Esophagus muscularis mucosa (tissue), 3 donors: ENCODE data around the gene ANTKMT.

Experiments
- POLR2A ChIP-seq: fragments of 450-650 bp; IDR thresholded peaks from one replicate; pipeline ENCODE4 v1.6.1; 2017; ENCODE audit warnings: antibody characterized with exemption, moderate library complexity, mild to moderate bottlenecking, low read depth
- POLR2AphosphoS5 ChIP-seq, 2 donors: sonication (generic); formaldehyde crosslinking; IDR thresholded peaks; one replicate each; pipeline ENCODE4 v1.6.1; 2017; ENCODE audit warnings: antibody characterized with exemption in 2 of 2
- TF ChIP-seq, protein P1 (sequence below), 3 experiments: fragments of 200-600 bp in 2 of 3; fragments of 450-650 bp in 1 of 3; sonication (generic) in 2 of 3; IDR thresholded peaks; one replicate each; pipeline ENCODE4 v1.5.1; 2017 to 2019; ENCODE audit warnings: antibody characterized with exemption in 3 of 3, mild to moderate bottlenecking in 2 of 3, moderate library complexity in 1 of 3

- TF ChIP-seq, protein P1, sequence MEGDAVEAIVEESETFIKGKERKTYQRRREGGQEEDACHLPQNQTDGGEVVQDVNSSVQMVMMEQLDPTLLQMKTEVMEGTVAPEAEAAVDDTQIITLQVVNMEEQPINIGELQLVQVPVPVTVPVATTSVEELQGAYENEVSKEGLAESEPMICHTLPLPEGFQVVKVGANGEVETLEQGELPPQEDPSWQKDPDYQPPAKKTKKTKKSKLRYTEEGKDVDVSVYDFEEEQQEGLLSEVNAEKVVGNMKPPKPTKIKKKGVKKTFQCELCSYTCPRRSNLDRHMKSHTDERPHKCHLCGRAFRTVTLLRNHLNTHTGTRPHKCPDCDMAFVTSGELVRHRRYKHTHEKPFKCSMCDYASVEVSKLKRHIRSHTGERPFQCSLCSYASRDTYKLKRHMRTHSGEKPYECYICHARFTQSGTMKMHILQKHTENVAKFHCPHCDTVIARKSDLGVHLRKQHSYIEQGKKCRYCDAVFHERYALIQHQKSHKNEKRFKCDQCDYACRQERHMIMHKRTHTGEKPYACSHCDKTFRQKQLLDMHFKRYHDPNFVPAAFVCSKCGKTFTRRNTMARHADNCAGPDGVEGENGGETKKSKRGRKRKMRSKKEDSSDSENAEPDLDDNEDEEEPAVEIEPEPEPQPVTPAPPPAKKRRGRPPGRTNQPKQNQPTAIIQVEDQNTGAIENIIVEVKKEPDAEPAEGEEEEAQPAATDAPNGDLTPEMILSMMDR (IDR thresholded peaks at IDR 0.05), result no peak
- TF ChIP-seq POLR2AphosphoS5 (IDR thresholded peaks at IDR 0.05) (no peak), POLR2A (no peak)
Observed at GRCh38 chr16:763369-764183, 42.6 kb downstream of the ANTKMT start.
